H9 (cell line): ENCODE data around the gene TRAK1. TPM values are rescaled to one million over a fixed set of nuclear protein-coding genes. Genes with fewer than 3 reads are reported as not detected.

Source experiments
- DNase-seq: peaks from one replicate; pipeline ENCODE4 v3.0.0-alpha.2; 2017
- H2AFZ ChIP-seq: one replicate; pipeline ENCODE4 v1.6.1; 2013; ENCODE audit warnings: mild to moderate bottlenecking, low read length, control low read depth, moderate library complexity
- H2AK5ac ChIP-seq: 2 replicates; pipeline ENCODE4 v1.6.1; 2013; ENCODE audit warnings: low read length, control low read depth, mixed read lengths; ENCODE audit not compliant: insufficient read length
- H2BK120ac ChIP-seq: one replicate; pipeline ENCODE4 v1.6.1; 2013; ENCODE audit warnings: low read depth, mild to moderate bottlenecking, low read length, control low read depth, inconsistent platforms; ENCODE audit not compliant: poor library complexity, severe bottlenecking
- H2BK12ac ChIP-seq: 2 replicates; pipeline ENCODE4 v1.6.1; 2013; ENCODE audit warnings: low read length, control low read depth, mixed read lengths, low read depth; ENCODE audit not compliant: insufficient read length
- H2BK15ac ChIP-seq: 2 replicates; pipeline ENCODE4 v1.6.1; 2013; ENCODE audit warnings: low read depth, low read length, control low read depth
- H2BK20ac ChIP-seq: one replicate; pipeline ENCODE4 v1.6.1; 2013; ENCODE audit warnings: low read depth, mild to moderate bottlenecking, low read length, control low read depth, inconsistent platforms; ENCODE audit not compliant: poor library complexity, severe bottlenecking
- H2BK5ac ChIP-seq: 2 replicates; pipeline ENCODE4 v1.6.1; 2013; ENCODE audit warnings: low read length, control low read depth, mixed read lengths; ENCODE audit not compliant: insufficient read length
- H3K14ac ChIP-seq: 2 replicates; pipeline ENCODE4 v1.6.1; 2013; ENCODE audit warnings: low read length, control low read depth; ENCODE audit not compliant: insufficient read depth
- H3K18ac ChIP-seq: 2 replicates; pipeline ENCODE4 v1.6.1; 2013; ENCODE audit warnings: low read depth, mild to moderate bottlenecking, mixed read lengths, low read length, control low read depth; ENCODE audit not compliant: insufficient read length
- H3K23ac ChIP-seq: 2 replicates; pipeline ENCODE4 v1.6.1; 2013; ENCODE audit warnings: low read length, control low read depth, mixed read lengths, low read depth; ENCODE audit not compliant: insufficient read length
- H3K23me2 ChIP-seq: 2 replicates; pipeline ENCODE4 v1.6.1; 2013; ENCODE audit warnings: low read depth, mild to moderate bottlenecking, mixed read lengths, low read length, control low read depth; ENCODE audit not compliant: insufficient read length, poor library complexity, severe bottlenecking
- H3K27ac ChIP-seq: 2 replicates; pipeline ENCODE4 v1.5.1; 2013; ENCODE audit warnings: low read length, control low read depth, mixed read lengths, low read depth; ENCODE audit not compliant: insufficient read length
- H3K27me3 ChIP-seq: 2 replicates; pipeline ENCODE4 v1.6.1; 2013; ENCODE audit warnings: low read length, control low read depth, inconsistent platforms; ENCODE audit not compliant: insufficient read depth
- H3K4ac ChIP-seq: 2 replicates; pipeline ENCODE4 v1.6.1; 2013; ENCODE audit warnings: low read depth, mild to moderate bottlenecking, control low read depth, inconsistent platforms, low read length, moderate library complexity
- H3K4me1 ChIP-seq: 2 replicates; pipeline ENCODE4 v1.6.1; 2013; ENCODE audit warnings: low read length, control low read depth, inconsistent platforms; ENCODE audit not compliant: insufficient read depth
- H3K4me2 ChIP-seq: 2 replicates; pipeline ENCODE4 v1.6.1; 2013; ENCODE audit warnings: low read length, control low read depth, mixed read lengths; ENCODE audit not compliant: insufficient read length, insufficient read depth
- H3K56ac ChIP-seq: 2 replicates; pipeline ENCODE4 v1.6.1; 2013; ENCODE audit warnings: low read depth, mild to moderate bottlenecking, mixed read lengths, low read length, control low read depth; ENCODE audit not compliant: insufficient read length
- H3K79me1 ChIP-seq: 2 replicates; pipeline ENCODE4 v1.6.1; 2013; ENCODE audit warnings: low read depth, mild to moderate bottlenecking, moderate library complexity, low read length, control low read depth, inconsistent platforms; ENCODE audit not compliant: insufficient read depth, poor library complexity, severe bottlenecking
- H3K79me2 ChIP-seq: 2 replicates; pipeline ENCODE4 v1.6.1; 2013; ENCODE audit warnings: low read length, control low read depth, inconsistent platforms; ENCODE audit not compliant: insufficient read depth
- H3K9ac ChIP-seq: 2 replicates; pipeline ENCODE4 v1.6.1; 2013; ENCODE audit warnings: low read length, control low read depth, mixed read lengths; ENCODE audit not compliant: insufficient read length; ENCODE audit errors: extremely low read depth
- H3K9me3 ChIP-seq: one replicate; pipeline ENCODE4 v1.6.1; 2013; ENCODE audit warnings: low read depth, low read length, inconsistent platforms; ENCODE audit not compliant: control insufficient read depth
- H3T11ph ChIP-seq: one replicate; pipeline ENCODE4 v1.6.1; 2013; ENCODE audit warnings: mild to moderate bottlenecking, low read length, control low read depth, inconsistent platforms
- H4K20me1 ChIP-seq: one replicate; pipeline ENCODE4 v1.6.1; 2013; ENCODE audit not compliant: control insufficient read depth, insufficient read length, insufficient read depth
- H4K5ac ChIP-seq: 2 replicates; pipeline ENCODE4 v1.6.1; 2013; ENCODE audit warnings: low read depth, mild to moderate bottlenecking, mixed read lengths, low read length, control low read depth; ENCODE audit not compliant: insufficient read length
- H4K8ac ChIP-seq: replicated peaks from 2 replicates; pipeline ENCODE4 v1.6.1; 2013; ENCODE audit warnings: low read length, control low read depth, mixed read lengths, low read depth; ENCODE audit not compliant: insufficient read length
- H4K91ac ChIP-seq: 2 replicates; pipeline ENCODE4 v1.6.1; 2013; ENCODE audit warnings: low read depth, mild to moderate bottlenecking, moderate library complexity, mixed read lengths, low read length, control low read depth; ENCODE audit not compliant: insufficient read length
- H3K27ac Mint-ChIP-seq, 3 experiments: 2 replicates in 2 of 3; 3 replicates in 1 of 3; pipeline ENCODE4 v1.8.0; 2020 to 2021; ENCODE audit warnings: mixed read lengths in 3 of 3, mild to moderate bottlenecking in 1 of 3, moderate library complexity in 1 of 3
- H3K27me3 Mint-ChIP-seq: 2 replicates; pipeline ENCODE4 v1.8.0; 2021; ENCODE audit warnings: low read depth, mild to moderate bottlenecking, moderate library complexity, mixed read lengths
- H3K36me3 Mint-ChIP-seq, 3 experiments: 2 replicates in 2 of 3; 3 replicates in 1 of 3; pipeline ENCODE4 v1.8.0; 2020 to 2021; ENCODE audit warnings: low read depth in 3 of 3, mixed read lengths in 3 of 3; ENCODE audit not compliant: insufficient read depth in 1 of 3
- H3K4me1 Mint-ChIP-seq, 2 experiments: 2 replicates each; pipeline ENCODE4 v1.8.0; 2020; ENCODE audit warnings: mixed read lengths in 2 of 2
- H3K4me3 Mint-ChIP-seq, 2 experiments: 2 replicates in 1 of 2; 3 replicates in 1 of 2; pipeline ENCODE4 v1.8.0; 2020 to 2021; ENCODE audit warnings: mild to moderate bottlenecking in 2 of 2, mixed read lengths in 2 of 2, moderate library complexity in 1 of 2
- H3K9me3 Mint-ChIP-seq, 2 experiments: 2 replicates in 1 of 2; 3 replicates in 1 of 2; pipeline ENCODE4 v1.8.0; 2020; ENCODE audit warnings: mild to moderate bottlenecking in 2 of 2, mixed read lengths in 2 of 2, moderate library complexity in 1 of 2
- CTCF ChIP-seq: fragments of 200-600 bp; sonication (generic); conservative IDR thresholded peaks from 3 replicates; pipeline ENCODE4 v1.8.0; 2021; ENCODE audit warnings: antibody characterized with exemption, mild to moderate bottlenecking
- WGBS: extraction: QIAGEN DNeasy Blood & Tissue Kit; methylation state at CpG from one replicate; pipeline ENCODE4 v1.1.7; 2013; ENCODE audit warnings: missing lambda C conversion rate, low lambda C conversion rate, mixed read lengths; ENCODE audit not compliant: insufficient read length; ENCODE audit errors: extremely low coverage; 5-methylcytosine and 5-hydroxymethylcytosine counted together
- total RNA-seq: library from RNA; stranded (reverse); gene quantifications from 2 replicates; pipeline ENCODE4 v1.2.1, GENCODE V29; 2021

TRAK1 gene
- total RNA-seq, 1 experiment from 2014 or later = 34.2 TPM

GRCh38 chr3:42173307-42173706 lies 82.2 kb downstream of the TRAK1 start:
- H4K20me1 ChIP-seq = no peaks in the 10 kb centered on the region
- H3K27ac Mint-ChIP-seq = peak overlapping the region in 2 of 3 experiments; percentile 6 to 76; a peak in 2 of 7 replicates
- H3K4me3 Mint-ChIP-seq = no peak overlapping the region
- H3K36me3 Mint-ChIP-seq = peaks cover 0 to 2% (median 0%) of the 10 kb centered on the region in 3 experiments; a peak in 2 of 7 replicates
- no peak overlapping the region for H4K91ac ChIP-seq
- no peak overlapping the region for H4K5ac ChIP-seq
- no peaks in the 10 kb centered on the region for H3K27me3 Mint-ChIP-seq
- H3K27ac ChIP-seq = no peak overlapping the region
- no peak overlapping the region for H2AFZ ChIP-seq
- no peak overlapping the region for H3K18ac ChIP-seq
- H2BK15ac ChIP-seq = no peak overlapping the region
- H3K4me1 Mint-ChIP-seq = peaks cover 0 to 8% of the 10 kb centered on the region in 2 experiments; a peak in 2 of 4 replicates
- no peak overlapping the region for H4K8ac ChIP-seq
- H2BK120ac ChIP-seq = no peak overlapping the region
- H3K9me3 ChIP-seq = no peaks in the 10 kb centered on the region
- H2BK12ac ChIP-seq = no peak overlapping the region
- H3K23ac ChIP-seq = no peak overlapping the region
- no peak overlapping the region for H3K9ac ChIP-seq
- H3K4me2 ChIP-seq = no peak overlapping the region
- no peak overlapping the region for H2BK5ac ChIP-seq
- H3K79me2 ChIP-seq = 0 out of 2 replicates have a peak, but pooled peaks cover 2% of the 10 kb centered on the region
- no peak for DNase-seq
- no peaks in the 10 kb centered on the region for H3K79me1 ChIP-seq
- TF ChIP-seq CTCF = no peak
- H3K27me3 ChIP-seq = no peaks in the 10 kb centered on the region
- no peak overlapping the region for H2BK20ac ChIP-seq
- WGBS = no CpG with 5 or more reads among the region's 6 CpGs
- no peaks in the 10 kb centered on the region for H3K4me1 ChIP-seq
- H2AK5ac ChIP-seq = no peak overlapping the region
- H3K4ac ChIP-seq = no peak overlapping the region
- H3K9me3 Mint-ChIP-seq = no peaks in the 10 kb centered on the region
- no peak overlapping the region for H3K14ac ChIP-seq
- H3K23me2 ChIP-seq = no peaks in the 10 kb centered on the region
- H3K56ac ChIP-seq = no peak overlapping the region
- H3T11ph ChIP-seq = no peak overlapping the region
